ENCODE data around the gene RSRC1.

DNA sequence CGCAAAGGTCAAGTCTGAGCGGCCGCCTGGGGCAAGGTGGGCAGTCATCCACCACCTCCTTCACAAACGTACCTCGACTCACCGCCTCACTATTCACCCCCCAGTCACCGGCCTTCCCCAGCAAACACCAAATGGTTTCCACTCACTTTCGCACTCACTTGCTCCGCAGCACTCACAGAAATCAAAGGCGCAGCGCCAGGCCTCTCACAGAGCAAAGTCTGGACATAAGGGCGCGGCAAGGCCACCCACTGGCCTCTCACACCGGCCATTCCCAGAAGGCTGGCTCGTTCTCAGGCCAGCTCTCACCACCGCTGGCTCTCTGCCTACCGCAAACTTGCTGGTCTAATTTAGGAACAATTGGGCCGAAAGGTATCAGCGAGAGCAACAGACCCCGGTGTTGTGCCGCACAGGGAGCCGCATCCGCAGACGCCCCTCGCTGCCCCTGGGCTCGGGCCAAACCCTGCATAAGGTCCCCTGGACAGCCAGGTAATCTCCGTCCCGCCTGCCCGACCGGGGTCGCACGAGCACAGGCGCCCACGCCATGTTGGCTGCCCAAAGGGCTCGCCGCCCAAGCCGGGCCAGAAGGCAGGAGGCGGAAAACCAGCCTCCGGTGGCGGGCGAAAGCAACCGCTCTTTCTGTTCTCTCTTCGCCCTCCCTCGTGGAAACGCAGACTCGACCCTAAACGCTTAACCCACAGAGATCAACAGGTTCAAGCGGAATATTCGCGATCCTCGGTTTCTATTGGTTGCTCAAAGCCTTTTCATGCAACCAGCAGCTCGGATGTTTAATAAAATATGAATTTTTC, 6.6 kb upstream of the RSRC1 start:
- TF ChIP-seq PPARA (CRISPR knock-in tag; IDR thresholded peaks at IDR 0.05; ENCODE audit: borderline replicate concordance) (no peak), ZNF565 (CRISPR knock-in tag; conservative IDR thresholded peaks at IDR 0.05; ENCODE audit: low read depth) (no peak)

Measured in SK-N-SH treated with all-trans-retinoic acid at 6 μM for 48 hours (cell line).